AG04450 (cell line): ENCODE data around the gene GPR137. TPM values are rescaled to one million over a fixed set of nuclear protein-coding genes. Genes with fewer than 3 reads are reported as not detected.

ENCODE experiments used
- CTCF ChIA-PET: fragments of 300-600, 350-600 bp; formaldehyde crosslinking; extraction: SDS; loops from one replicate; lab custom pipeline; 2022; ENCODE audit warnings: antibody characterized with exemption, inconsistent platforms; lab: Charles Lee
- POLR2A ChIA-PET: fragments of 350-600 bp; formaldehyde crosslinking; extraction: SDS; loops from one replicate; lab custom pipeline; 2021; ENCODE audit warnings: antibody characterized with exemption, inconsistent platforms; lab: Yijun Ruan, JAX
- DNase-seq: peaks from one replicate; pipeline ENCODE4 v3.0.0-alpha.2; 2011; ENCODE audit warnings: low read depth, low spot score
- H3K27ac ChIP-seq: one replicate; pipeline ENCODE4 v1.5.1; 2012; ENCODE audit warnings: low read depth, low read length, control low read depth
- H3K27me3 ChIP-seq: one replicate; pipeline ENCODE4 v1.6.0; 2012; ENCODE audit warnings: low read length; ENCODE audit not compliant: control insufficient read depth, insufficient read depth
- H3K4me3 ChIP-seq: 2 replicates; pipeline ENCODE4 v1.5.1; 2011; ENCODE audit warnings: mild to moderate bottlenecking, low read depth, low read length, control low read depth
- H3K9me3 ChIP-seq: 2 replicates; pipeline ENCODE4 v1.5.1; 2012; ENCODE audit warnings: low read length; ENCODE audit not compliant: control insufficient read depth, insufficient read depth
- CTCF ChIP-seq: IDR thresholded peaks from 2 replicates; pipeline ENCODE4 v1.5.1; 2011; ENCODE audit warnings: low read depth, low read length, control low read depth, inconsistent platforms
- polyA minus RNA-seq: library from RNA; depleted of rRNA, polyadenylated mRNA; stranded (reverse); fragments of >200 nt; gene quantifications from 2 replicates; pipeline ENCODE4 v1.2.3, GENCODE V29; 2011; rRNA and poly(A)+ RNA removed
- polyA plus RNA-seq: library from polyadenylated mRNA; depleted of rRNA; stranded (reverse); fragments of >200 nt; gene quantifications from 2 replicates; pipeline ENCODE4 v1.2.3, GENCODE V29; 2011; rRNA removed

The GPR137 gene, protein sequence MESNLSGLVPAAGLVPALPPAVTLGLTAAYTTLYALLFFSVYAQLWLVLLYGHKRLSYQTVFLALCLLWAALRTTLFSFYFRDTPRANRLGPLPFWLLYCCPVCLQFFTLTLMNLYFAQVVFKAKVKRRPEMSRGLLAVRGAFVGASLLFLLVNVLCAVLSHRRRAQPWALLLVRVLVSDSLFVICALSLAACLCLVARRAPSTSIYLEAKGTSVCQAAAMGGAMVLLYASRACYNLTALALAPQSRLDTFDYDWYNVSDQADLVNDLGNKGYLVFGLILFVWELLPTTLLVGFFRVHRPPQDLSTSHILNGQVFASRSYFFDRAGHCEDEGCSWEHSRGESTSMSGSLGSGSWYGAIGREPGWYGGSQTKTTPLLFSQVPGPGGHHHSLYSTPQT
- polyA plus RNA-seq (12.4 and 21.1 TPM in 2 replicates), polyA minus RNA-seq (8.9 and 11.4 TPM in 2 replicates)

- ChIA-PET CTCF (interaction anchor here (0.6 to 12.0 kb wide), 5 partner anchors 14 to 70 kb away, joined by 3 to 124 read pairs (median 3); partner anchors contain the start of gene CATSPERZ), POLR2A (interaction anchor here (0.5 to 3.7 kb wide), 3 partner anchors 15 to 20 kb away, joined by 3 to 28 read pairs (median 5); partner anchors contain the start of gene ESRRA)
- DNase-seq, result no peak
- Histone ChIP-seq H3K27me3 (no peaks in the 10 kb centered on the region), H3K4me3 (peak within 1 kb of the TSS; percentile 73), H3K9me3 (no peaks in the 10 kb centered on the region), H3K27ac (peak within 1 kb of the TSS; percentile 88)
- no peak for TF ChIP-seq CTCF
Measured at GRCh38 chr11:64284962-64285884, at the start of gene GPR137. Gene GPR137, plus strand, starts transcription at chr11:64285848. Its CDS starts 677 bp downstream, at chr11:64286525.

DNA sequence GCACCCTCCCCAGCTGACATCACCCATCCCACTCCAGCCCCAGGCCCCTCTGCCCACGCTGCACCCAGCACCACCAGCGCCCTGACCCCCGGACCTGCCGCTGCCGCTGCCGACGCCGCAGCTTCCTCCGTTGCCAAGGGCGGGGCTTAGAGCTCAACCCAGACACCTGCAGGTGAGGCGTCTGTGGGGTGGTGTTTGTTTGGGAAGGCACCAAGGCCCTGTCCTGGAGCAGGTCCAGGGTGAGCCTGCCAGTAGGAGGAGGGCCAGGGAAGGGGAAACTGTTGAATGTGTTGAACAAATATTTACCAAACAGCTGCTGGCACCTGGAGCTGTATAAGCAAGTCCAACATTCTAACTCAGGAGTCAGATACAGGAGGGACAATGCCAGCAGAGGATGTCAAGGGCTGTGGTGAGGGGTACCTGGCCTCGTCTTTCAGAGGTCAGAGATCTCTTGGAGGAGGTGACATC, 48.1 kb upstream of the GPR137 start:
- no peak overlapping the region for H3K4me3 ChIP-seq
- H3K9me3 ChIP-seq, result peaks cover 4% of the 10 kb centered on the region; the same call in 1 of the 2 replicates
- H3K27me3 ChIP-seq, result no peaks in the 10 kb centered on the region
- CTCF ChIA-PET, result no interaction called here
- POLR2A ChIA-PET, result no interaction called here
- no peak for TF ChIP-seq CTCF
- H3K27ac ChIP-seq, result no peak overlapping the region
- no peak for DNase-seq

- no peak for TF ChIP-seq CTCF
- Histone ChIP-seq H3K27ac (no peak overlapping the region), H3K27me3 (no peaks in the 10 kb centered on the region), H3K4me3 (no peak overlapping the region), H3K9me3 (peaks cover 4% of the 10 kb centered on the region; the same call in 1 of the 2 replicates)
- DNase-seq, result no peak
- ChIA-PET CTCF (no interaction called here), POLR2A (interaction anchor here (0.6 kb wide), 1 partner anchor 243 kb away, joined by 3 read pairs; no protein-coding TSS in a partner anchor)
Measured at GRCh38 chr11:64238076-64238475, 47.6 kb upstream of the GPR137 start.

DNA sequence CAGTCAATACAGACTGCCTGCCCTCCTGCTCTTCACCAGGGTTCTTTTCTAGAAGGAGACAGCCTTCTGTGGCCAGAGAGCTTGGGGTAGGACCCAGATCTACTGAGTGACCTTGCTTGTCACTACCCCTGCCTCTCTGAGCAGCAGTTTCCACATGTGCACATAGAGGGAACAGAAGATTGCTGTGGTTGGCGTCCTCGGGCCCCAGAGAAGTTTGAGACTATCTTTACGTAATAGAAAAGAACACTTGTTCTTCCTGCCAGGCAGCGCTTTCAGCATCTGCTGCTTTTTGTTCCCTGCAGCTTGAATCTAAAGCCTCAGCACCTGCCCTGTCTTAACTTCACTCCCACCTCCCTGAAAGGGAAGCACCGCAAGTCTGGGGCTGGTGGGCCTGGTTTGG, 46.6 kb upstream of the GPR137 start:
- Histone ChIP-seq H3K4me3 (no peak overlapping the region), H3K27me3 (no peaks in the 10 kb centered on the region), H3K9me3 (peaks cover 4% of the 10 kb centered on the region; the same call in 1 of the 2 replicates), H3K27ac (no peak overlapping the region)
- TF ChIP-seq CTCF, result no peak
- ChIA-PET POLR2A (no interaction called here), CTCF (interaction anchor here (1.4 kb wide), 1 partner anchor 66 kb away, joined by 3 read pairs; no protein-coding TSS in a partner anchor)
- DNase-seq, result no peak
